ENCODE results near the gene TWF1. TPM values are rescaled to one million over a fixed set of nuclear protein-coding genes. Genes with fewer than 3 reads are reported as not detected.
A peak's percentile ranks its signal among the peaks of the same experiment; 100 is the strongest.

The TWF1 gene
- total and polyA plus RNA-seq, 9 of the 15 experiments (the other 6 are each of a cell fraction or from before 2014, with no cell fraction given), result 10.3 to 29.4 (median 23.4) TPM

DNA sequence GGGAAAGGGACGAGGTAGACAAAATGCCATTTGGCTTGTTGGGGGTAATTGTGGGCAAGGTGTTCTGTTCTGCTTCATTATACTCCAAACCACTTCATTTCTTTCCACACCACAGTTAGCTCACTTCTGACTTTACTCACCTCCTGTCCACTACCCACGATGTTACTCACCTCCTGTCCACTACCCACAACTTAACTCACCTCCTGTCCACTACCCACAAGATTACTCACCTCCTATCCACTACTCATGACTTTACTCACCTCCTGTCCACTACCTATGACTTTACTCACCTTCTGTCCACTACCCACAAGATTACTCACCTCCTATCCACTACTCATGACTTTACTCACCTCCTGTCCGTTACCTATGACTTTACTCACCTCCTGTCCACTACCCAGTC, 10.1 kb upstream of the TWF1 start:
- intact Hi-C loops (cut with micrococcal nuclease) (no loop called here), in situ Hi-C loops (cut with MboI) (no loop called here)
- Histone ChIP-seq H3K4me2 (ENCODE audit: insufficient read depth, low read length) (no peak overlapping the region), H3K4me1 (replicated peaks in 1 of 2; ENCODE audit: control insufficient read depth in 2 of 2, insufficient read depth in 2 of 2, low read length in 2 of 2) (no peaks in the 10 kb centered on the region), H3K9me3 (replicated peaks; ENCODE audit: control insufficient read depth, insufficient read depth, low read depth, low read length) (no peaks in the 10 kb centered on the region), H3K79me2 (ENCODE audit: control insufficient read depth, insufficient read depth, low read length) (no peaks in the 10 kb centered on the region), H3K9me1 (ENCODE audit: control insufficient read depth, insufficient read depth, low read length) (no peaks in the 10 kb centered on the region), H4K20me1 (replicated peaks; ENCODE audit: control insufficient read depth, insufficient read depth, low read length) (no peaks in the 10 kb centered on the region), H3K9ac (ENCODE audit: insufficient read depth in 1 of 2, low read depth in 2 of 2, low read length in 2 of 2) (no peak overlapping the region), H3K27me3 (ENCODE audit: control insufficient read depth in 2 of 2, insufficient read depth in 2 of 2, low read length in 2 of 2) (peaks cover 0 to 2% of the 10 kb centered on the region in 2 experiments; a peak in 3 of 5 replicates), H3K27ac (ENCODE audit: extremely low read depth, low read depth, low read length) (no peak overlapping the region), H2AFZ (ENCODE audit: low read depth, low read length) (no peak overlapping the region), H3K36me3 (ENCODE audit: control insufficient read depth, insufficient read depth, low read length) (no peaks in the 10 kb centered on the region), H3K4me3 (no peak overlapping the region)
- CTCF ChIA-PET (ENCODE audit: low intra/inter-chr PET ratio), result no interaction called here
- no peak for FAIRE-seq
- POLR2A ChIA-PET, result interaction anchor here (1.3 kb wide), 1 partner anchor 11 kb away, joined by 6 read pairs; the partner anchor contains the start of gene TWF1
- WGBS (ENCODE audit: insufficient coverage, low coverage, missing lambda C conversion rate), result 7% methylated on average over 3 of the region's 3 CpGs
- ATAC-seq, result no peak
- no peak for DNase-seq (ENCODE audit: extremely low read depth in 1 of 4, low spot score in 3 of 4)
- TF ChIP-seq ZEB2 (IDR thresholded peaks at IDR 0.05) (0 out of 2 replicates have a peak, but pooled peaks have one; percentile 15), MEF2D (tag; conservative IDR thresholded peaks at IDR 0.05; ENCODE audit: low read depth) (no peak)
- BruUV-seq (replicated peaks), result no TSS peak

DNA sequence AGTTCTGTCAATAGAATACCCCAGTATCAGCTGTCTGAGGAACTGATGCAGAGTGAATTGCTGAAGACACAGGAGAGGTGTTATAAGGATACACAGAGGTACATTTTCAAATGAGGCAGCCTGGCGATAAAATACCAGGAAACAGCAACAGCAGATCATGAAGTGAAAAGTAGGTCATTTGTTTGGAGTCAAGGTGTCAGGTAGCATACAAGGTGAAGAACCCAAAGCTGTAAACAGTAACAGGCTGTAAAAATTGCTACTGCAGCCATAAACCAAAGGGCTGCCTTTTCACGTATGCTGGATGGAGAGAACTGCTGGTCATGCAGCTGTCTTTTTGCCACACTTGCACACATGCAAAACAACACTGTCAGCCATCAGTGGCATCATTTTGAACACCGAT, 9.3 kb upstream of the TWF1 start:
- no peak overlapping the region for H3K4me3 ChIP-seq
- FAIRE-seq, result no peak
- WGBS (ENCODE audit: insufficient coverage, low coverage, missing lambda C conversion rate), result 6% methylated on average over 3 of the region's 3 CpGs
- H3K4me2 ChIP-seq (ENCODE audit: insufficient read depth, low read length), result no peak overlapping the region
- no peaks in the 10 kb centered on the region for H4K20me1 ChIP-seq (replicated peaks; ENCODE audit: control insufficient read depth, insufficient read depth, low read length)
- no peak overlapping the region for H3K9ac ChIP-seq (ENCODE audit: insufficient read depth in 1 of 2, low read depth in 2 of 2, low read length in 2 of 2)
- peaks cover 0 to 2% of the 10 kb centered on the region in 2 experiments; a peak in 3 of 5 replicates for H3K27me3 ChIP-seq (ENCODE audit: control insufficient read depth in 2 of 2, insufficient read depth in 2 of 2, low read length in 2 of 2)
- no peak overlapping the region for H3K27ac ChIP-seq (ENCODE audit: extremely low read depth, low read depth, low read length)
- H3K4me1 ChIP-seq (replicated peaks in 1 of 2; ENCODE audit: control insufficient read depth in 2 of 2, insufficient read depth in 2 of 2, low read length in 2 of 2), result no peaks in the 10 kb centered on the region
- no TSS peak for BruUV-seq (replicated peaks)
- no peaks in the 10 kb centered on the region for H3K79me2 ChIP-seq (ENCODE audit: control insufficient read depth, insufficient read depth, low read length)
- in situ Hi-C loops (cut with MboI) (no loop called here), intact Hi-C loops (cut with micrococcal nuclease) (no loop called here)
- ChIA-PET CTCF (ENCODE audit: low intra/inter-chr PET ratio) (no interaction called here), POLR2A (interaction anchor here (1.3 kb wide), 1 partner anchor 10 kb away, joined by 6 read pairs; the partner anchor contains the start of gene TWF1)
- no peak for DNase-seq (ENCODE audit: extremely low read depth in 1 of 4, low spot score in 3 of 4)
- H3K36me3 ChIP-seq (ENCODE audit: control insufficient read depth, insufficient read depth, low read length), result no peaks in the 10 kb centered on the region
- ATAC-seq, result no peak; the same call in 2 of the 3 replicates
- H3K9me1 ChIP-seq (ENCODE audit: control insufficient read depth, insufficient read depth, low read length), result no peaks in the 10 kb centered on the region
- no peak overlapping the region for H2AFZ ChIP-seq (ENCODE audit: low read depth, low read length)
- H3K9me3 ChIP-seq (replicated peaks; ENCODE audit: control insufficient read depth, insufficient read depth, low read depth, low read length), result no peaks in the 10 kb centered on the region
- no peak for TF ChIP-seq SMAD2 (IDR thresholded peaks at IDR 0.05; ENCODE audit: low read depth, low read length)
- TF ChIP-seq ZNF707 (CRISPR knock-in tag; conservative IDR thresholded peaks at IDR 0.05), result no peak
- TF ChIP-seq ZNF830 (CRISPR knock-in tag; IDR thresholded peaks at IDR 0.05), result no peak
- TF ChIP-seq MYNN (IDR thresholded peaks at IDR 0.05), result no peak
- no peak for TF ChIP-seq MYNN (CRISPR knock-in tag; IDR thresholded peaks at IDR 0.05)
- no peak for TF ChIP-seq MYC (IDR thresholded peaks at IDR 0.05; ENCODE audit: low read depth, low read length)
- no peak for TF ChIP-seq MYC (CRISPR knock-in tag; IDR thresholded peaks at IDR 0.05; ENCODE audit: borderline replicate concordance, low read depth)
- TF ChIP-seq, protein P1, sequence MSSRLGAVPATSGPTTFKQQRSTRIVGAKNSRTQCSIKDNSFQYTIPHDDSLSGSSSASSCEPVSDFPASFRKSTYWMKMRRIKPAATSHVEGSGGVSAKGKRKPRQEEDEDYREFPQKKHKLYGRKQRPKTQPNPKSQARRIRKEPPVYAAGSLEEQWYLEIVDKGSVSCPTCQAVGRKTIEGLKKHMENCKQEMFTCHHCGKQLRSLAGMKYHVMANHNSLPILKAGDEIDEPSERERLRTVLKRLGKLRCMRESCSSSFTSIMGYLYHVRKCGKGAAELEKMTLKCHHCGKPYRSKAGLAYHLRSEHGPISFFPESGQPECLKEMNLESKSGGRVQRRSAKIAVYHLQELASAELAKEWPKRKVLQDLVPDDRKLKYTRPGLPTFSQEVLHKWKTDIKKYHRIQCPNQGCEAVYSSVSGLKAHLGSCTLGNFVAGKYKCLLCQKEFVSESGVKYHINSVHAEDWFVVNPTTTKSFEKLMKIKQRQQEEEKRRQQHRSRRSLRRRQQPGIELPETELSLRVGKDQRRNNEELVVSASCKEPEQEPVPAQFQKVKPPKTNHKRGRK (tag; IDR thresholded peaks at IDR 0.05), result no peak
- no peak for TF ChIP-seq FIP1L1 (IDR thresholded peaks at IDR 0.05; ENCODE audit: low read depth, low read length, poor library complexity, severe bottlenecking)
- TF ChIP-seq PURB (CRISPR knock-in tag; IDR thresholded peaks at IDR 0.05; ENCODE audit: low read depth), result no peak
- no peak for TF ChIP-seq ETV5 (CRISPR knock-in tag; IDR thresholded peaks at IDR 0.05; ENCODE audit: low read depth)
- no peak for TF ChIP-seq ETV6 (IDR thresholded peaks at IDR 0.05; ENCODE audit: borderline replicate concordance in 1 of 2, low read depth in 2 of 2, low read length in 1 of 2)
- no peak for TF ChIP-seq ETV6 (CRISPR knock-in tag; IDR thresholded peaks at IDR 0.05; ENCODE audit: borderline replicate concordance)
- TF ChIP-seq SUPT5H (IDR thresholded peaks at IDR 0.05), result no peak
- no peak for TF ChIP-seq POLR2B (IDR thresholded peaks at IDR 0.05; ENCODE audit: low read depth, partially characterized antibody)
- no peak for TF ChIP-seq OTX1 (CRISPR knock-in tag; IDR thresholded peaks at IDR 0.05)
- no peak for TF ChIP-seq ZNF253 (CRISPR knock-in tag; conservative IDR thresholded peaks at IDR 0.05)
